Stimulated activated CD4-positive, alpha-beta T cell treated with anti-CD3 and anti-CD28 coated beads, Interleukin-1b, Interleukin-23, amount 100 ng/mL, for 24 hours (primary cell): Measurements from ENCODE around the gene RIPK4.

Source experiments
- DNase-seq, 4 experiments: peaks; one replicate each; pipeline ENCODE4 v3.0.0-alpha.2; 2020; ENCODE audit warnings: low read depth in 4 of 4, low spot score in 1 of 4

The RIPK4 gene

GRCh38 chr21:41766883-41767605, at the start of gene RIPK4:
Gene RIPK4 (minus strand): TSS chr21:41767052. CDS start chr21:41767041, 11 bp downstream.
- peak; percentile 21 to 59 (median 42) for DNase-seq

DNA sequence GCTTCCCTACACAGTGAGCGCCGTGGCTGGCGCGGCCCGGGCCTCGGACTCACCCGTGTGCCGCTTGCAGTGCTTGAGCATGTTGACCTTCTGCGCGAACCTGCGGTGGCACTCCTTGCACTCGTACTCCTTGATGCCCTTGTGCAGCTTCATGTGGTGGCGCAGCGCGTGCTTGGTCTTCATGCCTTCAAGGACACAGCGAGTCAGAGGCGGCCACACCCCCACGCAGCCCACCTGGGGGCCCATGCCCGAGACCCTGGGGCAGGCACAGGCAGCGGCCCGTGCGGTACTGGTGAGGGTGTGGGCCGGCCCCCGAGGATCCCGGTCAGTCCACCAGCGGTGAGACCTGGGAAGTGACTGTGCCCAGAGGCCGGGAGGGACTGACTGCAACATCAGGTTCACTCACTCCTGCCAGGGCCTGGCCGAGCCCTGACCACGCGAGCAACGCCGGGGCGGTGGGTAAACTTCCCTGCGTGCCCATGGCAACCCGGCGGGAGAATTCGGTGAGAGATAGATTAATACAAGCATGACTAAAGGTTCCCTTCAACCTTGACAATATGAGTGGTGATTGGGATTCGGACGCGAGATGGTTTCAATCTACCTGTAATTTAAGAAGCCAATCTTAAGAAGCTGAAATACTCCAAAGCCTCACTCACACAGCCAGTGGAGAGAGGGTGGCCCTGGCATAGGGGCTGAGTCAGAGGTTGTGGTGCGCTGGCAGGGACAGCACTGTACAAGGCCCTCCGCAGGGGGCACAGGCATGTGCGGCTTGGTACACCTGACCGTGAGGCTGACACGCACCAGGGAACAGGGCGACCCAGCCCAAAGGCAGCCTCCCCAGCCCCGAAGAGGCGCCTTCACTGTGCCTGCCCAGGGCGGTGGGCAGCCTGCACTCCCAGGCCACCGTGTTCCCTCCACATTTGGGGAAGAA, 49.1 kb upstream of the RIPK4 start:
- DNase-seq = no peak

DNA sequence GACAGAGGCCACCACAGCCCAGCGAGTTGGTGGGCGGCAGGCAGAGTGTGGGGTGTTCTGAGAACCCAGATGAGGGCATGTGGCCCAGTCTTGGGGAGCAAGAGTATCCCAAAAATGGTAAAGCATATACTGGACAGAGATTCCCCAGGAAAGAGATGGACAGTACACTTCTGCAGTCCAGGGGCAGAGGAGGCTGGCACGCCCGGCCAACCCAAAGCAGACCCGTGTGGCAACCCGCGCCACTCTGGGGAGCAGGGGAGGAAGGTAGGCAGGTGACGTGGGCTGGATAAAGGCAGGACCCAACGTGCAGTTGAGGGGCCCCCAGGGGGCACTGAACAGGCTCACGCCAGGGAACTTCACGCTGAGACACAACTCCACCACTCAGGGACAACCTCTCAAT, 46.4 kb upstream of the RIPK4 start:
- no peak for DNase-seq

GRCh38 chr21:41812679-41813078, 45.8 kb upstream of the RIPK4 start:
- no peak for DNase-seq

DNA sequence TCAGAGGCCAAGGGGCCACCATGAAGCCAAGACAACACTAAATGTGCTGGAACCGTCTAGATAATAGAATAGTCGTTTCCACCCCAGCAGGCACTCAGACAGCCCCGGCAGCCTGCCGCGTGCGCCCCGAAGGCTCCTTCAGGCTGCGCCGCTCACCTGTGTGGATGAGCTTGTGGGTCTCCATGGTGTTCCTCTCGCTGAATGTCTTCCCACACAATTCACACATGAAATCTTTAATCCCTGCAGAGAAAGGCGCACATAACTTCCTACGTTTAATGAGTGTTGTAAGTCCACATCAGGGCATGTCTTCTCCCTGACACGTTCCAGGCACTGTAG, 43.7 kb upstream of the RIPK4 start:
- DNase-seq = no peak

- DNase-seq = no peak
Observed at GRCh38 chr21:41809891-41810596, 43.2 kb upstream of the RIPK4 start.

- DNase-seq = no peak
Observed at GRCh38 chr21:41808846-41809245, 42.0 kb upstream of the RIPK4 start.

DNA sequence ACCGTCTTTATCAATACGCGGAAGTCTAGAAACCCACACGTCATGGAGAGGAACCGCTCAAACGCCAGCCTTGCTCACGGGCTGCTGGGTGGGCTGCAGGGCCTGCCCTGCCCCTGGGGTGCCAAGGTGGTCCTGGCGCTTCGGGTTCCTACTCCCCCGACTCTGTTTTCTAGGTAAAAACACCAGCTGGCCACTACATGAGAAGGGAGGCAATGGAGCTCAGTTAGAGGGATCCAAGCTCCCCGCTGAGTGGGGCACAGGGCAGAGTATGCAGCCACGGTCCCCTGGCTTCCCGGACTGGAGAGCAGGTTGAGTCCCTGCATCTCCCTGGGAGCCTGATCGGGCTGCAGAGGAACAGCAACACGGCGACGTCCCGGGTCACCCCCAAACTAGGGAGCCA, 41.2 kb upstream of the RIPK4 start:
- DNase-seq = no peak

DNA sequence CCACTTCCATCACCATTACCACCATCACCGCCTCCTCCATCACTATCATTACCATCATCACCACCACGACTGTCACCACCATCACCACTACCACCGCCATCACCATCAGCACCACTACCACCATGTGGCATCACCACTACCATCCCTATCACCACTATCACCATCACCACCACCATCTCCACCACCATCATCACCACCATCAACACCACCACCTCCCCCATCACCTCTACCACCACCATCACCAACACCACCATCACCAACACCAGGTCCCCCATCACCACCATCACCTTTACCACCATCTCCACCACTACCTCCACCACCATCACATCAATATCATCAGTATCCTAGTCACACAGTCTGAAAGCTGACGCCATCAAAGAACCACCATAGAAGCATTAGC, 39.9 kb upstream of the RIPK4 start:
- no peak for DNase-seq

GRCh38 chr21:41805643-41806042, 38.8 kb upstream of the RIPK4 start:
- no peak for DNase-seq

DNA sequence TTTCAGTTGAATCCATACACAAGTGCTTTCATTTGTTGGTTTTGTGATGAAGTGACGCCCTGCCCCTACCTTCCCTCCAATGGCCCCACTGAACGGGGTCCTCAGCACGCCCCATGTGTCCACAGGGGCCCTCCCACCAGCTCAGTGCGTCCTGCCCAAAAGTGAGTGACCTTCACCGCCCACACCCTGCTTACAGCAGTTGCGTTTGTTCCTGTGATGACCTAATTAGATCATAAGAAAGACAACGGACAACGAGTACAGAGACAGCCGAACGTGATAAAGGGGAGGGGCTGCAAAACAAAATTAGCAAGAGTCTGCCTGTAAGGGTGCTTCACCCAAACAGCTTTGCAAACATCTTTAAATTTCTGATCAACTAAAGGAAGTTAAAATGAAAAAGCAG, 38.2 kb upstream of the RIPK4 start:
- DNase-seq = no peak

GRCh38 chr21:41804381-41804780, 37.5 kb upstream of the RIPK4 start:
- DNase-seq = no peak

- DNase-seq = no peak
Observed at GRCh38 chr21:41803316-41803715, 36.5 kb upstream of the RIPK4 start.

DNA sequence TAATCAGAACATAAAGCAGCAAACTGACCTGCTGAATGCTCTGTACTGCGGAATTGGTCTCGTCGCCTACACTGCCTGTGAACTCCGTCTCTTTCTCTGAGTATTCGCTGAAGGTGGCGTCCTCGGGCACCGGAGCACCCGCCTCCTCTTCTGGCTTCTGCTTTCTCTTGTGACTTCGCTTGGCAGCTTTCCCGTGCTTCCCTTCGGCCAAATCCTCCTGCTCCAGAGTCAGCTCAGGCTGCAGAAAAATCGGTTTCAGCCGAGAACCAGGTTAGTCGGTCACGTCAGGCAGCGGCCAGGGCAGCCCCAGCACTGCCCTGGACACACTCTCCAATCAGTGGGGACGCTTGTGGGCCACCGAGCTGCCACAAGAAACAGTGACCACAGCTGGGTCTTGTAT, 35.8 kb upstream of the RIPK4 start:
- no peak for DNase-seq

- DNase-seq = no peak
Observed at GRCh38 chr21:41802198-41802584, 35.3 kb upstream of the RIPK4 start.

DNA sequence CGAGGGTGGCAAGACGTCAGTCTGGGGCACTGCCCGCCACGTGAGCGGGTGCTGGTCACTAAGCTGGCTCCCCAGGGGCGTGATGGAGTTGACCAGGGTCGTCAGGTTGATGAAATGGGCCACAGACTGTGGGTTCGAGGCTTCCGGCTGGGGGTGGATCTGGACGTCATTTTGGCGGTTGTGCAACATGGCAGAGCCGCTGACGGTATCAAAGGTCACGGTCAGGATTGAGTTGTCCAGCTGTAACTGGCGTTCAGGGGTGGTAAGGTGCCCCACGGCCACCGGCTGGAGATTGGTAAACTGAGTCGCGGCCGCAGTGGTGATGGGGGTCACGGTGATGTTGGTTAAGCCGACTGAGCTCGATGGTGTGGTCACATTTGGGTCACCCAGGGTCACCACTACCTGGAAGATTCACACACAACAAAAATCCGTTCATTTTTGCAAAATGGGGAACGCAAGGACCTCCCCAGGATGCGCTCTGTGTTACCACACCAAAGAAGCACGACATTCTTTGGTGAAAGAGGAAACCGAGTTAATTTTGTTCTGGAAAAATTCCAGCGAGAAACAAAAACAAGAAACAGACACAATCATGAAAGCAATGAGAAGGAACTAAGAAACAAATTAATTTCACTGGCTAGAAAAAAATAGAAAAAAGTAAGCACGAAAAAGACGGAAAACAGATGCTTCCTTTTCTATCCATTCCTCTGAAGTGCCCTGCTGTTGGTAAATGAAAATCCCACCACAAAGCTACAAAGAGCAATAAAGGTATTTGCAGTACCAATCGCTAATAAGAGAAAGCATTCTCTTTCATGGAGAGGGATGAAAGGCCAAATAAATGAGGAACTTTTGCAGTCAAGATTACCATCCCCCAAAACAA, 34.7 kb upstream of the RIPK4 start:
- no peak for DNase-seq

- no peak for DNase-seq
Observed at GRCh38 chr21:41800425-41801320, 33.8 kb upstream of the RIPK4 start.

GRCh38 chr21:41799763-41800162, 32.9 kb upstream of the RIPK4 start:
- DNase-seq = no peak

GRCh38 chr21:41798326-41798725, 31.5 kb upstream of the RIPK4 start:
- no peak for DNase-seq
